Stimulated activated CD8-positive, alpha-beta memory T cell treated with anti-CD3 and anti-CD28 coated beads, Interleukin-7, amount 100 ng/mL, for 24 hours (primary cell): ENCODE measurements around the gene KCNJ8.
"Not testable (repeated sequence)": the region's sequence is repeated elsewhere in the genome, so short reads cannot be mapped to it uniquely, and the experiment has no call there.

Experiments used
- DNase-seq: peaks from one replicate; pipeline ENCODE4 v3.0.0-alpha.2; 2020; ENCODE audit warnings: low read depth

The KCNJ8 gene

DNA sequence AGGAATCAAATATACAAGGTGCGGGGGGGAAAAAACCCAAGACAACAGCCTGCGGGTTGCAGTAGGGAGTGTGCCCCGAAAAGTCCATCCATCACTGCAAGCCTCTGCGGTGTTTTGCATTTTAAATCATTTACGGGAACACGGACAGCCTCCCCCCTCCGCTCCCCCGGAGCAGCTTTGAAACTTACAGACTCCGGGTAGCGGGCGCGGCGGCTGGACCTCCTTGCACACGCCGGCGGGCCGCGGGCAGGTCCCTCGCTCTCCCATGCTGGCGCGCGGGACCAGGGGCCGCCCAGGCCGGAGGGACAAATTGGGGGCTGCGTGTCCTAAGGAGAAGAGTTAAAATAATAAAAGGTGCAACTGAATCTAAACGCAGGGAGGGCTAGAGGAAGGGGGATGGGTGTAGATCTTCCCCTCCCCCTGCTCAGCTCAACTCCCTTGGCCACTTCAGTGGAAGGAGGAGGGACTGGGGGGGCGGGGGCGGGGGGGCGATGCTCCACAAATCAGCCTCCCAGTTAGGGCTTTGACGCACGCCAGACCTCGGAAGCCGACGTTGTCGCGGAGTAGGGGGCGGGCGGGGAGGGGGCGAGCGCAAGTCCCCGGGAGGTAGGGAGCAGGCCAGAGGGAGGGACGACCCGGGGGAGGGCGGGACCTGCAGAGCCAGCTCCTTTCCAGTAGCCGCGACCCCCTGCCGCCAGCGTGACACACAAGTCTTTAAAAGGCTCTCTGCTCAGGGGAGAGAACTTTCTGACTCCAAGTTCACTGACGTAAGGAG is at the start of gene KCNJ8:
Gene KCNJ8, minus strand, starts transcription at position 349 of the 775 bp plus-strand sequence. CDS start 1,090 bp downstream, outside the sequence.
- DNase-seq: no peak

DNA sequence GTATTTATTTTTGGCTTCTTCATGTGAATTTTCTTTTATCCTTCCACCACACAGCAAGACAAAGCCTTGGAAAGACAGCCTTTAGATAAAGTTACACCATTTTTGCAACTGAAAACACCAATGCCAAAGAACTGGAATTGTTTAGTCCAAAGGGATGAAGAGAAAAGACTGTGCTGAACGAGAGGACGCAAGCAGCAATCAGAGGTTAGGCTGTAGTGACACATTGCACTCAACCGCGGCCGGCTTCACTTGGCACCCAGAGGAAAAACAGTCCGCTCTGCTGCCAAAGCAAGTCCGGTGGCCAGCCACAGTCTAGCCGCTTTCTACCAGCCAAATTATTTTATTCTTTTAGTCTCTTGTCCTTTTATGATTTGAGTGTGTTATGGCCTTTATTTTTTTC is 49.1 kb upstream of the KCNJ8 start:
- DNase-seq: no peak

DNA sequence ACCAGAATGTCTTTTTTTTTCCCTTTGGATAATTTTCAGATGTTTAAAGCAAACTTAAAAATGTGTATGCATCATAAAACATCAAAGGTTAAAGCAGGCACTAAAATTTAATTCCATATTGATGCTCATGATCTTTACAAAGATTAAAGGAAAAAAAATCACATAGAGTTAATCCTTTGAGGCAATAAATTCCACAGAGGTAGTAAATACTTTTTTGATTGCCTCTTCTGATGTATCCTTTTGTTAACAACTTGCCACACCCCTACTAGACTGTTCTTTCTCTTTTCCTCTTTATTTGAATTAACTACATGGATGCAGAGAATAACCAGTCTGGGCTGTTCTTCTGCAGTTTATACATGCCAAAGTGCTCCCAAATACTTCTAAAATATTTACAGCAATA is 45.2 kb upstream of the KCNJ8 start:
- DNase-seq: no peak

DNA sequence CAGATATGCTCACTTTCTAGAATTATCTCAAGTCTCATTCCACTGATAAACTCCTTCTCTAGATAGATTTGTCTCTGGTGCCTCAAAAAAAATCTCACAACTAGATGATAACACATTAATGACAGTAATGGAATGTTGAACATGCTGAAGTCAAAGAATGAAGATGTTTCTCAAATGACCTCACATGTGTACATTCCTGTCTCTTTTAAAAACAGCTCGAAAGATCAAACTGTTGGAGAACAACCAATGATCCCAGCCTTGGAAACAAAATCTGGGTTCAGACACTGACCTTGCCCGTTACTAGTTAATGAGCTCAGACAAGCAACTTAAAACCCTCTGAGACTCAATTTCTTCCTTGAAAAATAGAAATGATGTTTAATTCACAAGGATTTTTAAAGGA is 44.7 kb upstream of the KCNJ8 start:
- no peak for DNase-seq

DNA sequence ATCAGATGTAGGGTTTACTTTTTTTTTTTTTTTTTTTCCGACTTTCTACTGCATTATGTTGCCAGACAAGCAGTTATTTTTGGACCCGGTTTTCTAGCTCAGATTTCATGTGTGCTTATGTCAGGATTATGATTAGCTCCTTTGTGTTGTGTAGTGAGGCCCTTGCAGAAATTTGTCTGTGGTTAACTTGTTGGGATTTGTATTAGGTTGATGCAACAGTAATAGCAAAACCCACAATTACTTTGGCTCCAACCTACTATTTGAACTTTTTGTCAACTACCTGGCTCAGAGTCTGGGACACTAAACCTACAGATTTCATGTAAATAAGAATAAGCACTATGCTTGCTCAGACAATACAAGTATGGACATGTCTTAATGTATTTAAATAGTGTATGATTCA is 44.1 kb upstream of the KCNJ8 start:
- DNase-seq: no peak

DNA sequence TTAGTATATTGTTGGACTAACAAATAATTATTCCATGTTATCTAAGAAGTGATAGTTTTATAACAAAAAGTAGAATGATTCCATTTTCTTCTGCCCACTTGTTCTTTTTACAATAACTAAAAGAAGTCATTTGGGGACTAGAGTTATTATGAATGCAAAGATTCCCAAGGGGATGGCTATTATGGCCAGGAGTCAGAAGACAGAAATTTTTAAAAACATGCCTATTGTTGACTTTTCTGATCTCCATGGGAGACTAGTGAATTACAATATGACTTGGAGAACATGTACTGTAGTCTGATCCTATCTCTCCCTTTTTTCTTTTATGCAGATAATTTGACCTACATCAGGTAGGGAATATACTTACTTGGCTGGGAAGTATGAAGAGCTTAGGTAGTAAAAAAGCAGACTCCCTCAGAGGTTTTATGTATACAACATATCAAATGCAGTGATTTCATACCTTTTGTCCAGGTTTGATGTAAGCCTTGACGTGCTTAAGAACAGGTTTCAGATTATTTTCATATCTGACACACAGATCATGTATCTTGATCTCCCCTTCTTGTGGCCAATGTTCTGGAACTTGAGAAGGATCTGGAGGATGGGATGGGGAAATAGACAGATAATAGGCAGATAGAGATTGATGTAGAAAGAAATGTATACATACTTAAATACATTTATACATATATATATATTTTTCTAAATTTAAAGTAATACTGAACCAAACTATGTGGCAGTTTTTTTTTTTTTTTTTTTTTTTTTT is 41.0 kb upstream of the KCNJ8 start:
- no peak for DNase-seq

DNA sequence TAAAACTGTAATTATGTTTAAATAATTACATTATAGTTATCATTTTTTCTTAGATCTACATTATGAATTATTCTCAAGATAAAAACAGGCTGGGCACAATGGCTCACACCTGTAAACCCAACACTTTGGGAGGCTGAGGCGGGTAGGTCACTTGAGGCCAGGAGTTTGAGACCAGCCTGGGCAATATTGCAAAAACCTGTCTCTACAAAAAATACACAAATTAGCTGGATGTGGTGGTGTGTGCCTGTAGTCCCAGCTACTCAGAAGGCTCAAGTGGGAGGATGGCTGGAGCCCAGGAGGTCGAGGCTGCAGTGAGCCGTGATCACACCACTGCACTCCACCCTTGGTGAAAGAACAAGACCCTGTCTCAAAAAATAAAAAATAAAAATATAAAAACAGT is 40.3 kb upstream of the KCNJ8 start:
- DNase-seq: no peak

DNA sequence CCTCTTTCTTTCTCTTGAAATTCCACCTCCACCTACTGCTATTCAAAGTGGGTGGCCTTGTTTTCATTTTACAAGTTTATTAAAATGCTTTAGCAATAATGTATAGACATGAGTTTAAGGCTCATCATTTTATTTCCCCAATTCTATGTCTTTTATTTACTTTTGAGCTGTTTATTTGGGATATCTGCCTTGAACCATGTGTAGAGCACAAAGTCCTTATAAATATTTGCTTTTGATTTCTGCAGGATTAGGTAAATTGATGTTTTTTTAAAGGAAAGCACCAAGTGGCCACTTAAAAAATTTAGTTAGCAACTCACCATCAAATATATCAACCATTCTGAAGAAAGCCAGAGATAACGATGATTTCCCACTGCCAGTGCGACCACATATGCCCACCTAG is 39.8 kb upstream of the KCNJ8 start:
- DNase-seq: no peak

DNA sequence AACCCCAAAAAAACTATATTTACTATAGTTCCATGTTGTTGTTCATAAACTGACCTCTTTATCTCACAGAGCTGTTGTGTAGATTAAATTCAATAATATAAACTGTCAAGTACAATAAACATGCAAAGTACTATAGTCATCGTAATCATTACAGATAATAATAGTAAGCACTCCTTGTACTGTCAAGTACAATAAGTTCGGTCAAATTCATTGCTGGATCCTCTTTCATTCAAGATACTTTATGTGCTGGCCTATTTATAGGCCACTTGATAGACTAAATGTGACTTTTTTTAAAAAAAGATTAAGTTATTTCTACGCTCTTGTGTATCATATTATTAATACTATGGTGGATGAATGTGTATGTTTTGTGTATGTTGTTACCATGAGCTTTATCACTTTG is 39.2 kb upstream of the KCNJ8 start:
- DNase-seq: no peak

DNA sequence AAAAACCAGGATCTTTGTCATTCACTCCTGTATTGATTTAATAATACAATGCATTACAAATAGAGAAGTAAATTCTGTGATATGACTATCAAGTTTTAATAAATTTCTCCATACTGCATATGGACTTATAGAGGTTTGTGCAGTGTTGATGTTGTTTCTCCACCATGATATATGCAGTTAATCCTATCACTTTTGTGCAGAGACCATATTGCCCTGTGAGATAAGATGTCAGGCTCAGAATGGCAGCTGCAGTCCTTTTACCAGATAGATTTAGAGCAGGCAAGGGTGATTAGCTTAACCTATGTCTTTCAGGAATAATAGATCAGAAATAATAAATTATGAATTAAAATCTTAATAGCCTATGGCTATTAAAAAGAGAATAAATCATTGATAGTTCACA is 38.6 kb upstream of the KCNJ8 start:
- DNase-seq: no peak

DNA sequence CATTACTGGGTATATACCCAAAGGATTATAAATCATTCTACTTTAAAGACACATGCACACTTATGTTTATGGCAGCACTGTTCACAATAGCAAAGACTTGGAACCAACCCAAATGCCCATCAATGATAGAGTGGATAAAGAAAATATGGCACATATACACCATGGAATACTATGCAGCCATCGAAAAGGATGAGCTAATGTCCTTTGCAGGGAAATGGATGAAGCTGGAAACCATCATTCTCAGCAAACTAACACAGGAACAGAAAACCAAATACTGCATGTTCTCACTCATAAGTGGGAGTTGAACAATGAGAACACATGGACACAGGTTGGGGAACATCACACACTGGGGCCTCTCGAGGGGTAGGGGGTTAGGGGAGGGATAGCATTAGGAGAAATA is 37.8 kb upstream of the KCNJ8 start:
- not testable (repeated sequence) for DNase-seq

DNA sequence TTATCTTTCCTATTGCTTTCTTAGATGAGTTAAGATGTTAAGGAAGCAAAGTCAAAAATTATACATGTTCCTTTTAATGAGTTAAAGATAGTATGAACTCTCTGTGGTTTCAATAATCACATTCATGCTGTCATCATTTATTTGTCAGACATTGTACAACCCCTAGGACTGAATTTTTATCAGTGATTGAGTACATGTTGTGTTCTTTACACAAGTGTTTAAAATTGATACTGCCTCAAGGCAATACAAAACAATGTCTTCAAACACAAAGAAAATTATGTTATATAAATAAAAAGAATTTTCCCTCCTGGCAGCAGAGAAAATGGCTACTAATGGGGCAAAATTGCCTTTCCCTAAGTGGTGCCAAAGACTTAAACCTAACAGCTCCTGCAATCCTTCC is 34.6 kb upstream of the KCNJ8 start:
- no peak for DNase-seq

DNA sequence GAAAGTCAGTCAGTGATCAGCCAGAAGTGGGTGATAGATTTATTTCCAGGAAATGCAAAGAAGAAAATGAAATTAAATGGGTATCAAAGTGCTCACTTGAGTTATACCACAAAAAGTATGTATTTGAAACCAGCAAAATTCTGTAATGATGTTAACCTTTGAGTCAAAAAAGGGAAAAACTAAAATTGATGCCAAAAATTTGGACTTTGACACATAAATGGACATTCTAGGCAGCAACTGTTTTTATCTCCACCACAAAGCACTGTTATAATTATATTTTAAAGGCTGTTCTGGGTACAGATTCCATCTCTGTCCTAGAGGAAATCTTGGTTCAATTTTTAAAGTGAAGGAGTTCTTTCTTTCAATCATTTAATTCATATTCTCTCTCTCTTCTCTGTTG is 31.7 kb upstream of the KCNJ8 start:
- no peak for DNase-seq

DNA sequence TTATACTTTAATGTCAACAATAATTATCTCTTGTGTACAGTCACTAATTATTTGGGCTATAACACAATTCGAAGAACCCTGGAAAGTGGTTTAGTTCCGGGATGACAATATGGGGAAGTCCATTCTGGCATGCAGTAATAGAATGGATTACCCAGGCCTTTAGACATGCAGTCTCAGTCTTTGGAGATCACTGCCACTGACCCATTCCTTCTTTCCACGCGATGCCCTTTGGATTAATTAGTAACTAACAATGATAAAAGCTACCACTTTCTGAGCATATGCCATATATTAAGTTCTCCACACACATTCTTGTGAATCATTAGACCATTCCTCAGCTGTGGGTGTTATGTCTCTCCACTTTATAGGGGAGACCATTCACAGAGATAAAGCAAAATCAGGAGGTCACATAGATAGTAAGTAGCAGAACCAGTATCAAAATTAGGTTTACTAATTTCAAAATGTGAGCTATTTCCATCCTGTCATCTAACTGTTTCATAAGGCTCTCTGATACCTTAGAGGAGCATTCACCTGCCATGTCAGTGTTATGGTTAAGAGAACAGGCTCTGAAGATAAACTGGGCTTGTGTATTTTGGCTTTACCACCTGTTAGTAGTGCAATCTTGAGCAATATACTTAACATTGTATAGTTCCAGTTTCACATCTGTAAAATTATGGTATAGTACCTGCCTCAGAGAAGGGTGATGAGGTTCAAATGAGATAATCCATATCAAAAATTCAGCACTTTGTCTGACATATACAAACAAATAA is 27.2 kb upstream of the KCNJ8 start:
- no peak for DNase-seq

DNA sequence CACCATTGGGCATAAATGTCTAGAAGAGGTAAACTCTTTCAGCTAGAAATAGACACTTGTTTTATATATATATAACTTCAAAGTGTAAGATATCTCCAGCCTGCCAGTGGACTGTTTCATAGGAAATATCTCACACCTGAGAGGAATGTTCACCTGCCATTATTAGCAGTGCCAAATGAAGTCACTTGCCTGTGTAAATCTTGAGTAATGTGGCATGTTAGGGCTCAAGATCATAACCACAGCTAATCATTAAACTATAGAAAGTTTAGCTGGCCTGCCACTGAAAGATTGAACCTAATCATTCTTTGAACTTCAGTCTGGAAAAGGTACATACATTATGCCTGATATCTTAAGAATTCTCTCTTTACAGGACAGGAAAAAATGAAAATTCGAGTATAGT is 25.5 kb upstream of the KCNJ8 start:
- no peak for DNase-seq

DNA sequence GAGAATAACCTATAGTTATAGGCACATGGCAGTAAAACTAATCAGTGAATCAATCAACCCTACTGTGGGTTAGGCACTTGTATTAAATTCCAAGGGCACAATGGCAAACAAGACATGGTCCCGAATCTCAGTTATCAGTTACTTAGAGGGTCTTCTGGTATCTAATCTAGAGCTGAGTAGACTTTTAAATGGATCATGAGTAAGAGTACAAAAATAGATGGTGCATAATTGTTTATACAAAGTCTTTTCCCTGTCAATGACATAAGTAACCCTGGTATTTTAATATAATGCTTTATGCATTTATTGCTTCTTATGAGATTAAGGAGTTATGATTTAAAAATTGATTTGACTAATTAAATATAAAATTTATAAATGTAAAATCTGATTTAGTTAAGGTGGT is 23.0 kb upstream of the KCNJ8 start:
- DNase-seq: no peak

DNA sequence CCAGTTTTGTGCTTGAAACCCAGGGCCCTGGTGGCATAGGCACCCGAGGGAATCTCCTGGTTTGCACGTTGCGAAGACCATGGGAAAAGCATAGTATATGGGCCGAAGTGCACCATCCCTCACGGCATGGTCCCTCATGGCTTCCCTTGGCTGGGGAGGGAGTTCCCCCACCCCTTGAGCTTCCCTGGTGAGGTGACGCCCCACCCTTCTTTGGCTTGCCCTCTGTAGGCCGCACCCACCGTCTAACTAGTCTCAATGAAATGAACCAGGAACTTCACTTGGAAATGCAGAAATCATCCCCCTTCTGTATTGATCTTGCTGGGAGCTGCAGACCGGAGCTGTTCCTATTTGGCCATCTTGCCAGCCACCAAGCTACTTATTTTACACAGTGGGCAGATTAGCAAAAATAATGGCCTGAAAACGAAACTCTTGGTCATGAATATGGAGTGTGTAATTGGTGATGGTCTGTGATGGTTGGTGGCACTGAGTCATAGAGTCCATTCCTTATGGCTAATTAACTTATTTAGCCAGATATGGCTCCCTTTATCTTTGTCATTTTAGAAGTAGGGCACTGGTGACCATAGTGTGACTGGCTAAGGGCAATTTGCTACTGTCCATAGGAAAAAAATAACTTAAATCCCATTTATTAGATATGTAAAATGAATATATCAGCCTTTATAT is 21.3 kb upstream of the KCNJ8 start:
- DNase-seq: no peak

DNA sequence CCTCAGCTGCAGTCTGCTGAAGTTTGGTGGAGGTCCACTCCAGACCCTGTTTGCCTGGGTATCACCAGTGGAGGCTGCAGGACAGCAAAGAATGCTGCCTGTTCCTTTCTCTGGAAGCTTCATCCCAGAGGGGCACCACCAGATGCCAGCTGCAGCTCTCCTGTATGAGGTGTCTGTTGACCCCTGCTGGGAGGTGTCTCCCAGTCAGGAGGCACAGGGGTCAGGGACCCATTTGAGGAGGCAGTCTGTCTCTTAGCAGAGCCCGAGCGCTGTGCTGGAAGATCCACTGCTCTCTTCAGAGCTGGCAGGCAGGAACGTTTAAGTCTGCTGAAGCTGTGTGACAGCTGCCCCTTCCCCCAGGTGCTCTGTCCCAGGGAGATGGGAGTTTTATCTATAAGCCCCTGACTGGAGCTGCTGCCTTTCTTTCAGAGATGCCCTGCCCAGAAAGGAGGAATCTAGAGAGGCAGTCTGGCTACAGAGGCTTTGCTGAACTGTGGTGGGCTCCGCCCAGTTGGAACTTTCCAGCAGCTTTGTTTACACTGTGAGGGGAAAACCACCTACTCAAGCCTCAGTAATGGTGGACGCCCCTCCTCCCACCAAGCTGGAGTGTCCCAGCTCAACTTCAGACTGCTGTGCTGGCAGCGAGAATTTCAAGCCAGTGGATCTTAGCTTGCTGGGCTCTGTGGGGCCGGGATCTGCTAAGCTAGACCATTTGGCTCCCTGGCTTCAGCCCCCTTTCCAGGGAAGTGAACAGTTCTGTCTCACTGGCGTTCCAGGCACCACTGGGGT is 20.5 kb upstream of the KCNJ8 start:
- not testable (repeated sequence) for DNase-seq

DNA sequence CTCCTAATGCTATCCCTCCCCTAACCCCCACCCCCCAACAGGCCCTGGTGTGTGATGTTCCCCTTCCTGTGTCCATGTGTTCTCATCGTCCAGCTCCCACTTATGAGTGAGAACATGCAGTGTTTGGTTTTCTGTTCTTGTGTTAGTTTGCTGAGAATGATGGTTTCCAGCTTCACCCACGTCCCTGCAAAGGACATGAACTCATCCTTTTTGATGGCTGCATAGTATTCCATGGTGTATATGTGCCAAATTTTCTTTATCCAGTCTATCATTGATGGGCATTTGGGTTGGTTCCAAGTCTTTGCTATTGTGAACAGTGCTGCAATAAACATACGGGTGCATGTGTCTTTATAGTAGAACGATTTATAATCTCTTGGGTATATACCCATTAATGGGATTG is 15.2 kb upstream of the KCNJ8 start:
- DNase-seq: not testable (repeated sequence)

DNA sequence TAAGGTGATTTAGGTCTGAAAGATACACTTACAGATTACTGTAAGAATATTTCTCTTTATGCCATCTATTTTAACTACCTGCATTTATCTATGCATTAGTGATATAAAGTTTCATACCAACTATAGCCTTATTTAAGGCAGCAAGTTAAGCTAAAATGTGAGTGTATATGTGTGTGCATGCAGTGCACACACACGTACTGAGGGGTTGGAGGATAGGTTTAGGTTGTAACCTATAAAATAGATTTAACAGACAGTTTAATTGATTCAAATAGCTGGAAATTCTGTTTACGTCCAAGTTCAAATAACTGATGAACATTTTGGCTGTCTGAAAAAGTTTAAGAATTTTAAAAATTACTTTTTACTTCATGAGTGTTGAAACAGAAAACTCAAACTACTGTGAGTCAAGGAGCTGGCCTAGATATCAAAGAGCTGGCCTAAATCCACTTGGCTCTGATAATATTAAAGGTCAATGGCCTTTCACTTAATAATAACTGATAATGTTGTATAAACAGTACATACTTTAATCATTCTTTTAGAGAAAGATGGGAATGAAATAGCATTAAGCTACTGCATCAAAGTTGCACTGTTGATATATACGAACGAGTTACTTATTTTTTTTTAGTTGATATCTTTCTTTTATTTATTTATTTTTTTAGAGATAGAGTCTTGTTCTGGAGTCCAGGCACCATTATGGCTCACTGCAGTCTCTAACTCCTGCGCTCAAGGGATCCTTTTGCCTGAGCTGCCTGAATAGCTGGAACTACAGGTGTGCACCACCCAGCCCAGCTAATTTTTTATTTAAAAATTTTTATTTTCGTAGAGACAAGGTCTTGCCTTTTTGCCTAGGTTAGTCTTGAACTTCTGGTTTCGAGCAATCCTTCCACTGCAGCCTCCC is 13.8 kb upstream of the KCNJ8 start:
- DNase-seq: no peak
